HG03565 (cell line): ENCODE data around the gene PPP1R13B.

Source experiments
- ATAC-seq: cut with Tn5 transposase; IDR thresholded peaks from one replicate; pipeline ENCODE4 v1.9.1; 2021; ENCODE audit warnings: mild to moderate bottlenecking, moderate library complexity; ENCODE audit not compliant: unreplicated experiment

The PPP1R13B gene

GRCh38 chr14:103748534-103748857, 98.9 kb downstream of the PPP1R13B start:
- no peak for ATAC-seq

GRCh38 chr14:103746701-103747100, 100.7 kb downstream of the PPP1R13B start:
- no peak for ATAC-seq

GRCh38 chr14:103745424-103745823, 102.0 kb downstream of the PPP1R13B start:
- no peak for ATAC-seq

GRCh38 chr14:103744621-103745395, 102.6 kb downstream of the PPP1R13B start:
- no peak for ATAC-seq

- ATAC-seq: no peak
Measured at GRCh38 chr14:103743691-103744090, 103.7 kb downstream of the PPP1R13B start.

- no peak for ATAC-seq
Measured at GRCh38 chr14:103742499-103743255, 104.7 kb downstream of the PPP1R13B start.

GRCh38 chr14:103741876-103742275, 105.5 kb downstream of the PPP1R13B start:
- ATAC-seq: no peak

- ATAC-seq: no peak
Measured at GRCh38 chr14:103740991-103741689, 106.2 kb downstream of the PPP1R13B start.

GRCh38 chr14:103739793-103740501, 107.4 kb downstream of the PPP1R13B start:
- ATAC-seq: no peak

GRCh38 chr14:103739466-103739792, 107.9 kb downstream of the PPP1R13B start:
- ATAC-seq: no peak

- ATAC-seq: no peak
Measured at GRCh38 chr14:103738701-103739451, 108.5 kb downstream of the PPP1R13B start.

GRCh38 chr14:103738166-103738565, 109.2 kb downstream of the PPP1R13B start:
- no peak for ATAC-seq

GRCh38 chr14:103737432-103738045, 109.8 kb downstream of the PPP1R13B start:
- ATAC-seq: no peak

- no peak for ATAC-seq
Measured at GRCh38 chr14:103736546-103737431, 110.6 kb downstream of the PPP1R13B start.

GRCh38 chr14:103735815-103736545, 111.4 kb downstream of the PPP1R13B start:
- ATAC-seq: no peak

- no peak for ATAC-seq
Measured at GRCh38 chr14:103735439-103735814, 111.9 kb downstream of the PPP1R13B start.

GRCh38 chr14:103735022-103735421, 112.4 kb downstream of the PPP1R13B start:
- ATAC-seq: no peak

- no peak for ATAC-seq
Measured at GRCh38 chr14:103734081-103734888, 113.1 kb downstream of the PPP1R13B start.
